Measurements from ENCODE around the gene PTGER2. TPM values are rescaled to one million over a fixed set of nuclear protein-coding genes. Genes with fewer than 3 reads are reported as not detected.

Gene PTGER2
- total and polyA plus RNA-seq, 2 of the 8 experiments (the other 6 are each of a cell fraction or from before 2014, with no cell fraction given) = 1.2 TPM

DNA sequence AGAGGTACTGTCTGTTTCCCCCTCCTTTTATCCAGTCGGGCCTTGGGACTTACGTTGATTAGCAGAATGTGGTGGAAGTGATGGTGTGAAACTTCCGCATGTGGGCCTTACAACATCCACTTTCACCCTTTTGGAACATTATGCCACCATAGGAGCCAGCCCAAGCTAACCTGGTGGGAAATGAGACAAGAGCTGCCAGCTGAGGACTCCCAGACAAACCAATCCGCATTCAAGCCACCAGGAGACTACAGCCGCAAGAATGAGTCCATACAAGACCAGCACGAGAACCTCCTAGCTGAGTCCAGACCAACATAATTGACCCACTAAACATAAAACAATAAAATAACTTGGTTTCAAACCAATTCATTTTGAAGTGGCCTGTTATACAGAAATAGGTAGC, 9.1 kb upstream of the PTGER2 start:
- H3K18ac ChIP-seq (ENCODE audit: extremely low read depth, low read length) = no peak overlapping the region
- H2BK5ac ChIP-seq (ENCODE audit: low read depth, low read length) = no peak overlapping the region
- H3K4me1 ChIP-seq (replicated peaks in 1 of 4; ENCODE audit: control insufficient read depth in 3 of 4, insufficient read depth in 4 of 4, low read length in 3 of 4) = no peaks in the 10 kb centered on the region; a peak in 2 of 7 replicates
- FAIRE-seq (no peak), DNase-seq (ENCODE audit: low read depth in 1 of 2, low spot score in 2 of 2) (no peak)
- no peak overlapping the region for H3K14ac ChIP-seq (ENCODE audit: insufficient read length)
- WGBS, 2 experiments (ENCODE audit: extremely low coverage in 1 of 2, insufficient coverage in 1 of 2, insufficient read length in 1 of 2, insufficient replicate concordance in 2 of 2, low coverage in 1 of 2, low lambda C conversion rate in 2 of 2, missing lambda C conversion rate in 1 of 2) = 92% methylated on average over 6 of the region's 6 CpGs; no CpG with 5 or more reads in 1 of the 2 experiments
- no peaks in the 10 kb centered on the region for H3K79me2 ChIP-seq (ENCODE audit: control insufficient read depth in 1 of 2, insufficient read depth in 2 of 2, low read length in 2 of 2)
- H3K36me3 ChIP-seq (ENCODE audit: control insufficient read depth in 2 of 4, insufficient read depth in 4 of 4, low read length in 3 of 4) = no peaks in the 10 kb centered on the region
- H3K79me1 ChIP-seq (ENCODE audit: low read depth, low read length) = no peaks in the 10 kb centered on the region
- H3K4me3 ChIP-seq (ENCODE audit: extremely low read depth in 1 of 4, insufficient read depth in 2 of 4, low read depth in 3 of 4, low read length in 4 of 4) = no peak overlapping the region
- ChIA-PET POLR2A (ENCODE audit: partially characterized antibody) (no interaction called here), CTCF (ENCODE audit: partially characterized antibody) (interaction anchor here (0.8 to 1.6 kb wide), 3 partner anchors 13 to 221 kb away, joined by 3 to 4 read pairs (median 3); no protein-coding TSS in a partner anchor)
- no peak overlapping the region for H2AFZ ChIP-seq (ENCODE audit: low read length)
- H2BK120ac ChIP-seq (replicated peaks; ENCODE audit: low read depth, low read length) = no peak overlapping the region
- H2AK5ac ChIP-seq (ENCODE audit: low read depth, low read length) = no peak overlapping the region
- H3K4ac ChIP-seq (replicated peaks; ENCODE audit: insufficient read length, low read depth, low read length) = no peak overlapping the region
- H4K20me1 ChIP-seq (replicated peaks in 1 of 2; ENCODE audit: control insufficient read depth in 1 of 2, insufficient read depth in 2 of 2, low read length in 2 of 2) = no peaks in the 10 kb centered on the region
- H3K4me2 ChIP-seq (ENCODE audit: insufficient read depth in 1 of 2, low read depth in 2 of 2, low read length in 2 of 2) = no peak overlapping the region
- H2BK20ac ChIP-seq (ENCODE audit: low read length) = no peak overlapping the region
- no peak overlapping the region for H3K56ac ChIP-seq (replicated peaks; ENCODE audit: insufficient read length, low read depth, low read length)
- H3K27me3 ChIP-seq (replicated peaks in 1 of 4; ENCODE audit: control insufficient read depth in 3 of 4, extremely low read depth in 1 of 4, insufficient read depth in 3 of 4, low read length in 3 of 4) = no peaks in the 10 kb centered on the region; a peak in 1 of 7 replicates
- no peak overlapping the region for H3K9ac ChIP-seq (replicated peaks in 1 of 4; ENCODE audit: extremely low read depth in 1 of 4, low read depth in 3 of 4, low read length in 3 of 4)
- H3K27ac ChIP-seq (ENCODE audit: low read depth, low read length) = no peak overlapping the region
- H2BK12ac ChIP-seq (ENCODE audit: low read depth, low read length) = no peak overlapping the region
- no peak overlapping the region for H4K8ac ChIP-seq (ENCODE audit: extremely low read depth, insufficient read depth, low read length)
- 0 out of 2 replicates have a peak, but pooled peaks cover 2% of the 10 kb centered on the region for H3K23me2 ChIP-seq (ENCODE audit: low read depth, low read length)
- H3K9me3 ChIP-seq (ENCODE audit: insufficient read depth in 2 of 2, low read depth in 1 of 2, low read length in 1 of 2) = no peaks in the 10 kb centered on the region
- no peak overlapping the region for H3K23ac ChIP-seq (ENCODE audit: insufficient read length)
- H4K5ac ChIP-seq (ENCODE audit: insufficient read length, low read depth, low read length) = no peak overlapping the region
- H2BK15ac ChIP-seq (ENCODE audit: low read length) = no peak overlapping the region
- no peak overlapping the region for H4K91ac ChIP-seq (replicated peaks; ENCODE audit: insufficient read length, low read length)
